HepG2 (cell line): ENCODE data around the gene LIM2. TPM values are rescaled to one million over a fixed set of nuclear protein-coding genes. Genes with fewer than 3 reads are reported as not detected.

ENCODE experiments used
- ATAC-seq: fragments of 200-7000 bp; cut with Tn5 transposase; 3 replicates; pipeline ENCODE4 v1.9.1; 2020; ENCODE audit warnings: mild to moderate bottlenecking, moderate library complexity
- BruUV-seq: library from RNA; stranded (reverse); fragments of 400-500 nt; replicated peaks from 2 replicates; lab custom pipeline; 2021; lab: Mats Ljungman, UMichigan
- CTCF ChIA-PET: fragments of 300-600 bp; formaldehyde crosslinking; extraction: SDS; loops from one replicate; lab custom pipeline; 2021; ENCODE audit warnings: low total read pairs, inconsistent platforms, low intra/inter-chr PET ratio; lab: Yijun Ruan, JAX
- POLR2A ChIA-PET: fragments of 350-600 bp; sonication (Branson Sonifier 250); formaldehyde crosslinking; loops from one replicate; lab custom pipeline; 2020; ENCODE audit warnings: antibody characterized with exemption, inconsistent platforms; lab: Yijun Ruan, JAX
- DNase-seq: peaks from one replicate; pipeline ENCODE4 v3.0.0-alpha.2; 2015; ENCODE audit warnings: low spot score
- FAIRE-seq: peaks from 3 replicates; lab custom pipeline; 2011; peaks lifted over from hg19 to GRCh38; lab: Jason Lieb, UNC
- H2AFZ ChIP-seq: one replicate; pipeline ENCODE4 v1.6.1; 2011; ENCODE audit warnings: low read length, inconsistent platforms
- H3K27ac ChIP-seq: fragments of 300-600 bp; 3 replicates; pipeline ENCODE4 v1.8.0; 2011; ENCODE audit warnings: mixed run types, mild to moderate bottlenecking, mixed read lengths, low read length, inconsistent platforms; ENCODE audit not compliant: insufficient read depth; ENCODE audit errors: extremely low read length
- H3K27me3 ChIP-seq, 2 experiments: fragments of 200-600 bp in 1 of 2; 2 replicates in 1 of 2; 3 replicates in 1 of 2; pipeline versions ENCODE4 v1.6.0 to v1.8.0; 2011; ENCODE audit warnings: low read length in 2 of 2, mild to moderate bottlenecking in 2 of 2, moderate library complexity in 2 of 2, inconsistent platforms in 1 of 2; ENCODE audit not compliant: insufficient read depth in 2 of 2, control insufficient read depth in 1 of 2
- H3K36me3 ChIP-seq, 2 experiments: fragments of 200-600 bp in 1 of 2; replicated peaks in 1 of 2; 2 replicates in 1 of 2; 3 replicates in 1 of 2; pipeline versions ENCODE4 v1.5.1 to v1.8.0; 2011; ENCODE audit warnings: low read length in 2 of 2, inconsistent platforms in 1 of 2; ENCODE audit not compliant: insufficient read depth in 2 of 2, control insufficient read depth in 1 of 2
- H3K4me1 ChIP-seq: 2 replicates; pipeline ENCODE4 v1.5.1; 2012; ENCODE audit warnings: low read length, inconsistent platforms; ENCODE audit not compliant: insufficient read depth
- H3K4me2 ChIP-seq: 2 replicates; pipeline ENCODE4 v1.6.0; 2011; ENCODE audit warnings: low read depth, low read length, inconsistent platforms
- H3K4me3 ChIP-seq, 3 experiments: fragments of 200-600 bp in 1 of 3; sonication (generic), shearing (Covaris generic) in 1 of 3; replicated peaks in 1 of 3; 2 replicates each; pipeline ENCODE4 v1.5.1; 2011 to 2016; ENCODE audit warnings: low read length in 3 of 3, inconsistent platforms in 2 of 3, low read depth in 2 of 3, mild to moderate bottlenecking in 2 of 3, control low read depth in 1 of 3, mixed read lengths in 1 of 3; ENCODE audit not compliant: insufficient read depth in 1 of 3
- H3K79me2 ChIP-seq: one replicate; pipeline ENCODE4 v1.6.1; 2011; ENCODE audit warnings: low read length, inconsistent platforms; ENCODE audit not compliant: insufficient read depth
- H3K9ac ChIP-seq: 2 replicates; pipeline ENCODE4 v1.6.0; 2011; ENCODE audit warnings: mild to moderate bottlenecking, low read depth, low read length, inconsistent platforms; ENCODE audit not compliant: insufficient read depth
- H3K9me3 ChIP-seq: 2 replicates; pipeline ENCODE4 v1.5.1; 2012; ENCODE audit warnings: mild to moderate bottlenecking, low read length
- H4K20me1 ChIP-seq: 2 replicates; pipeline ENCODE4 v1.6.0; 2011; ENCODE audit warnings: inconsistent platforms, mild to moderate bottlenecking, low read length, moderate library complexity; ENCODE audit not compliant: insufficient read depth
- ARNT2 ChIP-seq: sonication (generic); formaldehyde crosslinking; IDR thresholded peaks from 2 replicates; pipeline ENCODE4 v1.8.0; 2022; ENCODE audit warnings: mild to moderate bottlenecking, low read depth, missing genetic modification reagents, moderate library complexity
- BRCA1 ChIP-seq: sonication (generic); formaldehyde crosslinking; IDR thresholded peaks from 2 replicates; pipeline ENCODE4 v1.4.0; 2020; ENCODE audit warnings: missing genetic modification reagents
- EHMT2 ChIP-seq: fragments of 200-600 bp; sonication (generic); IDR thresholded peaks from 2 replicates; pipeline ENCODE4 v1.7.0; 2017; ENCODE audit warnings: antibody characterized with exemption, low read depth, low read length, borderline replicate concordance
- FUBP1 ChIP-seq: sonication (generic); formaldehyde crosslinking; IDR thresholded peaks from 2 replicates; pipeline ENCODE4 v1.5.1; 2020; ENCODE audit warnings: missing genetic modification reagents, mild to moderate bottlenecking, borderline replicate concordance
- HIVEP1 ChIP-seq: sonication (generic); formaldehyde crosslinking; IDR thresholded peaks from 2 replicates; pipeline ENCODE4 v1.4.0; 2020; ENCODE audit warnings: mild to moderate bottlenecking, missing genetic modification reagents
- ISL2 ChIP-seq: sonication (generic); formaldehyde crosslinking; IDR thresholded peaks from 2 replicates; pipeline ENCODE4 v1.5.0; 2020; ENCODE audit warnings: missing genetic modification reagents
- MEIS2 ChIP-seq: sonication (generic); formaldehyde crosslinking; IDR thresholded peaks from 2 replicates; pipeline ENCODE4 v1.9.0; 2021; ENCODE audit warnings: mild to moderate bottlenecking, missing genetic modification reagents
- NFYB ChIP-seq: sonication (generic); formaldehyde crosslinking; IDR thresholded peaks from 2 replicates; pipeline ENCODE4 v1.4.0; 2020; ENCODE audit warnings: missing genetic modification reagents
- POLR2A ChIP-seq, 2 experiments: IDR thresholded peaks; 2 replicates each; pipeline ENCODE4 v1.6.1; 2011; ENCODE audit warnings: low read depth in 2 of 2, low read length in 2 of 2, mild to moderate bottlenecking in 1 of 2, moderate library complexity in 1 of 2; ENCODE audit not compliant: insufficient read depth in 1 of 2
- POLR2G ChIP-seq: fragments of 200-400 bp; formaldehyde crosslinking; IDR thresholded peaks from 2 replicates; pipeline ENCODE4 v1.6.1; 2018; ENCODE audit warnings: mild to moderate bottlenecking, low read depth, low read length, moderate library complexity
- PTBP1 ChIP-seq: fragments of 200-400 bp; formaldehyde crosslinking; IDR thresholded peaks from 2 replicates; pipeline ENCODE4 v1.6.1; 2018; ENCODE audit warnings: low read length, low read depth; ENCODE audit not compliant: poor library complexity, severe bottlenecking
- ZNF546 ChIP-seq: sonication (generic); formaldehyde crosslinking; conservative IDR thresholded peaks from 2 replicates; pipeline ENCODE4 v1.8.1; 2023; ENCODE audit warnings: mild to moderate bottlenecking, missing genetic modification reagents
- ZNF557 ChIP-seq: sonication (generic); formaldehyde crosslinking; IDR thresholded peaks from 2 replicates; pipeline ENCODE4 v1.4.0; 2020; ENCODE audit warnings: missing genetic modification reagents
- WGBS: methylation state at CpG from one replicate; pipeline ENCODE4 v1.1.6; 2017; ENCODE audit warnings: low lambda C conversion rate; 5-methylcytosine and 5-hydroxymethylcytosine counted together
- in situ Hi-C: cut with HindIII; loops from 2 replicates; pipeline ENCODE4 v1.10.0; 2017; ENCODE audit warnings: low pct_unique_long_range_greater_than_20kb; ENCODE audit not compliant: extremely low pct_ligation_motif_present
- intact Hi-C: fragments of 100-400 bp; cut with micrococcal nuclease; formaldehyde crosslinking; loops from one replicate; pipeline ENCODE4 v1.10.0; 2022; ENCODE audit not compliant: unreplicated experiment
- polyA plus RNA-seq, 8 experiments: library from polyadenylated mRNA; depleted of rRNA in 3 of 8; stranded (reverse) in 7 of 8; unstranded in 1 of 8; fragments of >200 nt; fragmentation: Illumina TruSeq in 4 of 8; extraction: Trizol in 4 of 8; gene quantifications; 2 replicates each; pipeline versions ENCODE4 v1.2.1 to v1.2.3, GENCODE V29; 2011 to 2016; ENCODE audit warnings: low read depth in 4 of 8, missing spikeins in 1 of 8, mixed read lengths in 1 of 8; ENCODE audit not compliant: insufficient read depth in 1 of 8
- total RNA-seq, 5 experiments: library from RNA; depleted of rRNA; stranded (reverse); fragments of >200 nt; fragmentation: Illumina TruSeq; extraction: Trizol; gene quantifications; 2 replicates each; pipeline ENCODE4 v1.2.3, GENCODE V29; 2016; ENCODE audit warnings: low read depth in 1 of 5
- TF ChIP-seq, protein P1 (sequence below): sonication (generic); formaldehyde crosslinking; IDR thresholded peaks from 2 replicates; pipeline ENCODE4 v1.4.0; 2020; ENCODE audit warnings: missing genetic modification reagents, borderline replicate concordance

LIM2 gene
- total and polyA plus RNA-seq, 2 of the 13 experiments (the other 11 are each of a cell fraction or from before 2014, with no cell fraction given), result 1.3 TPM; not detected in 1

DNA sequence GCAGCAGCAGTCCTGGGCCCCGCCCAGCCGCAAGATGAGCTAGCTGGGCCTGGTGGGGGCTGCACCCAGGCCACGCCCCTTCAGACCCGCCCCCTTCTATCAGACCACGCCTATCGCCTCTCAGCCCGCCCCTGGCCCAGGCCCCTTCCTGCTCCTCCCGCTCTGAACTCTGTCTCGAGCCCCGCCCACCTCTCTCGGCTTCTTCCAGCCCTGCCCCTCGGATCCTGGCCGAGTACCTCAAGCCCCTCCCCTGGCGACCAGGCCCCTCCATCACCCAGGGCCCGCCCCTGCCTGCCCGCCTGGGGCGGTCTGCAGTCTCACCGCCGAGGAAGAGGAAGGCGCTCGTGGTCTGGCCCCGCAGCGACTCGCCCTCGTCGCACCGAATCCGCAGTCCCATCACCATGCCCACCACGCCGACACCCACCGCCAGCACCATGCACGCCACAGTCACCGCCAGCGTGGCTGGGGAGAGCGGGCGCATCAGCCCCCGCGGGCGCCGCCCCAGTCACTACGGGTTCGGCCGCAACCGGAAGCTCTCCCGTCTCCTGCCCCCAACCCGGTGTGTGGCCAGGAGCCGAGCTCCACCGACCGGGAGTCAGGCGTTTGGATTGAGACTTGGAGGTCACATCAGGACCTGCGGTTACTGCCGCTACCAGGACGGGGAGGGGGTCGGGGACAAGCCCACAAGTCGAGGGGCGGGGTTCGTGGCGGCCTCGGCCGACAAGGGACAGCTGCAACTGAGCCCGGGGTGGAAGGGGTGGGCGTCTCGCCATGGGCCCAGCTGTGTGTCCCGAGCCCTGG, 20.0 kb downstream of the LIM2 start (continued):
- no peak; the same call in 1 of the 2 replicates for TF ChIP-seq FUBP1 (CRISPR knock-in tag)

- FAIRE-seq (no peak), DNase-seq (no peak), ATAC-seq (no peak; the same call in 2 of the 3 replicates)
- WGBS, result 3% methylated on average over 8 of the region's 15 CpGs
- no peak overlapping the region for H2AFZ ChIP-seq
- peak overlapping the region; percentile 100 for H3K27ac ChIP-seq
- intact Hi-C loops (loop anchor here (1.0 kb wide), 2 partner anchors 13 to 40 kb away; no protein-coding TSS in a partner anchor), in situ Hi-C loops (no loop called here)
- ChIA-PET CTCF (interaction anchor here (0.6 kb wide), 1 partner anchor 28 kb away, joined by 3 read pairs; no protein-coding TSS in a partner anchor), POLR2A (interaction anchor here (1.1 to 2.3 kb wide), 15 partner anchors 10 to 106 kb away, joined by 3 to 91 read pairs (median 9); partner anchors contain the start of genes LIM2 and VSIG10L)
- H3K9me3 ChIP-seq, result no peaks in the 10 kb centered on the region
- H4K20me1 ChIP-seq, result no peaks in the 10 kb centered on the region
- peak overlapping the region; percentile 93 for H3K4me2 ChIP-seq
- peaks cover 0 to 7% of the 10 kb centered on the region in 2 experiments; a peak in 2 of 5 replicates for H3K27me3 ChIP-seq
- BruUV-seq, result no TSS peak
- H3K4me1 ChIP-seq, result peaks cover 50% of the 10 kb centered on the region
- peak overlapping the region; percentile 99 for H3K9ac ChIP-seq
- peak overlapping the region; percentile 80 to 94 (median 94) for H3K4me3 ChIP-seq
- peaks cover 37% of the 10 kb centered on the region for H3K79me2 ChIP-seq
- H3K36me3 ChIP-seq, result no peaks in the 10 kb centered on the region
- TF ChIP-seq POLR2G (peak; percentile 83; the same call in 1 of the 2 replicates), MEIS2 (CRISPR knock-in tag) (peak; percentile 55; the same call in 1 of the 2 replicates), ARNT2 (CRISPR knock-in tag) (peak; percentile 9; the same call in 1 of the 2 replicates), HIVEP1 (CRISPR knock-in tag) (no peak), ZNF557 (CRISPR knock-in tag) (no peak), BRCA1 (CRISPR knock-in tag) (peak; percentile 56; the same call in 1 of the 2 replicates), ZNF546 (CRISPR knock-in tag) (no peak), POLR2A (IDR thresholded peaks at IDR 0.05; ENCODE audit: insufficient read depth in 1 of 2, low read depth in 2 of 2, low read length in 2 of 2) (peak; percentile 68 to 77; a peak in 3 of 4 replicates), EHMT2 (no peak), PTBP1 (peak; percentile 5), ISL2 (CRISPR knock-in tag) (no peak), NFYB (CRISPR knock-in tag) (peak; percentile 19; the same call in 1 of the 2 replicates)
- TF ChIP-seq, protein P1, sequence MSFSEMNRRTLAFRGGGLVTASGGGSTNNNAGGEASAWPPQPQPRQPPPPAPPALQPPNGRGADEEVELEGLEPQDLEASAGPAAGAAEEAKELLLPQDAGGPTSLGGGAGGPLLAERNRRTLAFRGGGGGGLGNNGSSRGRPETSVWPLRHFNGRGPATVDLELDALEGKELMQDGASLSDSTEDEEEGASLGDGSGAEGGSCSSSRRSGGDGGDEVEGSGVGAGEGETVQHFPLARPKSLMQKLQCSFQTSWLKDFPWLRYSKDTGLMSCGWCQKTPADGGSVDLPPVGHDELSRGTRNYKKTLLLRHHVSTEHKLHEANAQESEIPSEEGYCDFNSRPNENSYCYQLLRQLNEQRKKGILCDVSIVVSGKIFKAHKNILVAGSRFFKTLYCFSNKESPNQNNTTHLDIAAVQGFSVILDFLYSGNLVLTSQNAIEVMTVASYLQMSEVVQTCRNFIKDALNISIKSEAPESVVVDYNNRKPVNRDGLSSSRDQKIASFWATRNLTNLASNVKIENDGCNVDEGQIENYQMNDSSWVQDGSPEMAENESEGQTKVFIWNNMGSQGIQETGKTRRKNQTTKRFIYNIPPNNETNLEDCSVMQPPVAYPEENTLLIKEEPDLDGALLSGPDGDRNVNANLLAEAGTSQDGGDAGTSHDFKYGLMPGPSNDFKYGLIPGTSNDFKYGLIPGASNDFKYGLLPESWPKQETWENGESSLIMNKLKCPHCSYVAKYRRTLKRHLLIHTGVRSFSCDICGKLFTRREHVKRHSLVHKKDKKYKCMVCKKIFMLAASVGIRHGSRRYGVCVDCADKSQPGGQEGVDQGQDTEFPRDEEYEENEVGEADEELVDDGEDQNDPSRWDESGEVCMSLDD (CRISPR knock-in tag), result peak; percentile 16; the same call in 1 of the 2 replicates
These were observed 20.6 kb downstream of the LIM2 start for GRCh38 chr19:51367255-51367564.
